Right cardiac atrium (tissue), 5 donors: ENCODE data around the gene UBXN1. TPM values are rescaled to one million over a fixed set of nuclear protein-coding genes. Genes with fewer than 3 reads are reported as not detected.

ENCODE experiments used
- ATAC-seq, 2 donors: fragments of 200-7000 bp; cut with Tn5 transposase; one replicate each; pipeline versions ENCODE4 v1.8.0 to v1.9.1; 2020; ENCODE audit warnings: moderate library complexity in 2 of 2, mild to moderate bottlenecking in 1 of 2
- DNase-seq, 3 donors: peaks; one replicate each; pipeline ENCODE4 v3.0.0-alpha.2; 2020
- H3K27ac ChIP-seq: one replicate; pipeline ENCODE4 v1.5.1; 2013; ENCODE audit warnings: mild to moderate bottlenecking, low read length, control low read depth, moderate library complexity
- H3K27me3 ChIP-seq: one replicate; pipeline ENCODE4 v1.6.1; 2013; ENCODE audit not compliant: control insufficient read depth, insufficient read depth
- H3K4me1 ChIP-seq: one replicate; pipeline ENCODE4 v1.6.1; 2013; ENCODE audit warnings: low read length; ENCODE audit not compliant: control insufficient read depth, insufficient read depth
- H3K4me3 ChIP-seq: one replicate; pipeline ENCODE4 v1.5.1; 2013; ENCODE audit warnings: low read length, control low read depth
- H3K9me3 ChIP-seq: one replicate; pipeline ENCODE4 v1.6.1; 2013; ENCODE audit warnings: low read length; ENCODE audit not compliant: control insufficient read depth
- WGBS: extraction: QIAGEN DNeasy Blood & Tissue Kit; methylation state at CpG from one replicate; pipeline ENCODE4 v1.1.7; 2013; 5-methylcytosine and 5-hydroxymethylcytosine counted together
- intact Hi-C, 4 donors: fragments of 100-400 bp; cut with DNase I; formaldehyde crosslinking; loops; one replicate each; pipeline versions ENCODE4 v1.11.0 to v1.14.0; 2022 to 2023
- polyA plus RNA-seq: library from polyadenylated mRNA; stranded (reverse); fragments of 200-250 nt; gene quantifications from one replicate; pipeline ENCODE4 v1.2.3, GENCODE V29; 2013
- total RNA-seq, 4 donors: library from RNA; stranded (reverse); fragmentation: NEBNext Ultra II Directional; extraction: Animal tissue kit (Norgen Biotek cat#: 25700); gene quantifications; one replicate each; pipeline ENCODE4 v1.2.1, GENCODE V29; 2021
- donor health status: healthy with polysubstance abuse.
- donor health status: DM: no; HTN: yes; CAD: no.
- donor health status: DM: no; HTN: no; CAD: no.
- donor health status: DM: no; HTN: yes; CAD: no; lungs with severe emphysema.
- donor health status: DM: yes; HTN: yes; CAD: no.

The UBXN1 gene
- total and polyA plus RNA-seq, 5 donors: 76.6 to 101 (median 84.5) TPM

DNA sequence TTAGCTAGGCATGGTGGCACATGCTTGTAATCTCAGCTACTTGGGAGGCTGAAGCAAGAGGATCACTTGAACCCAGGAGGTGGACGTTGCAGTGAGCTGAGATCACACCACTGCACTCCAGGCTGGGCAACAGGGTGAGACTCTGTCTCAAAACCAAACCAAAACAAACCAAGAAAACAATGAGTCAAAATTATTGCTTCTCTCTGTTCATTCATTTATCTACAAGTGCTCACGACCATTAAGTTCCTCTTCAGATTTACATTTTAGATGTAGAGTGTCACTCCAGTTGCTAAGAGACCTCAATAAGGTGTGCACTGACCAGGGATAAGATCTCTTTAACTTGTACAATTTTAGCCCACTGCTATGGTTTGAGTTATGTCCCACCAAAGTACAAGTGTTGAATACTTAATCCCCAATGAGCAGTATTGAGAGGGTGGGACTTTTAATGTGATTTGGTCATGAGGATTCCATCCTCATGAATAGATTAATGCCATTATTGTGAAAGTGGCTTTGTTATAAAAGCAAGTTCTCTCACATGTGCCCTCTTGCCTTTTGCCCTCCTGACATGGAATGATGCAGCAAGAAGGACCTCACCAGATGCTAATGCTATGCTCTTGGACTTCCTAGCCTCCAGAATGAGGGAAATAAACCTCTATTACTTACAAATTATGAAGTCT lies 40.6 kb upstream of the UBXN1 start:
- 78% methylated on average over 2 of the region's 2 CpGs for WGBS
- no peaks in the 10 kb centered on the region for H3K27me3 ChIP-seq
- H3K27ac ChIP-seq: no peak overlapping the region
- no peaks in the 10 kb centered on the region for H3K9me3 ChIP-seq
- H3K4me1 ChIP-seq: no peaks in the 10 kb centered on the region
- DNase-seq: no peak
- H3K4me3 ChIP-seq: no peak overlapping the region
- intact Hi-C loops: no loop called here
- no peak for ATAC-seq

GRCh38 chr11:62716816-62717215 lies 37.9 kb upstream of the UBXN1 start:
- WGBS: 87% methylated on average over 11 of the region's 11 CpGs
- Histone ChIP-seq H3K27ac (no peak overlapping the region), H3K4me1 (peaks cover 4% of the 10 kb centered on the region), H3K9me3 (no peaks in the 10 kb centered on the region), H3K4me3 (no peak overlapping the region), H3K27me3 (no peaks in the 10 kb centered on the region)
- ATAC-seq: no peak
- intact Hi-C loops: no loop called here
- DNase-seq: no peak

GRCh38 chr11:62716206-62716605 lies 37.3 kb upstream of the UBXN1 start:
- WGBS: 87% methylated on average over 5 of the region's 5 CpGs
- no peak for ATAC-seq
- no peak overlapping the region for H3K27ac ChIP-seq
- intact Hi-C loops: no loop called here
- no peak for DNase-seq
- H3K9me3 ChIP-seq: no peaks in the 10 kb centered on the region
- H3K27me3 ChIP-seq: no peaks in the 10 kb centered on the region
- peaks cover 4% of the 10 kb centered on the region for H3K4me1 ChIP-seq
- H3K4me3 ChIP-seq: no peak overlapping the region

DNA sequence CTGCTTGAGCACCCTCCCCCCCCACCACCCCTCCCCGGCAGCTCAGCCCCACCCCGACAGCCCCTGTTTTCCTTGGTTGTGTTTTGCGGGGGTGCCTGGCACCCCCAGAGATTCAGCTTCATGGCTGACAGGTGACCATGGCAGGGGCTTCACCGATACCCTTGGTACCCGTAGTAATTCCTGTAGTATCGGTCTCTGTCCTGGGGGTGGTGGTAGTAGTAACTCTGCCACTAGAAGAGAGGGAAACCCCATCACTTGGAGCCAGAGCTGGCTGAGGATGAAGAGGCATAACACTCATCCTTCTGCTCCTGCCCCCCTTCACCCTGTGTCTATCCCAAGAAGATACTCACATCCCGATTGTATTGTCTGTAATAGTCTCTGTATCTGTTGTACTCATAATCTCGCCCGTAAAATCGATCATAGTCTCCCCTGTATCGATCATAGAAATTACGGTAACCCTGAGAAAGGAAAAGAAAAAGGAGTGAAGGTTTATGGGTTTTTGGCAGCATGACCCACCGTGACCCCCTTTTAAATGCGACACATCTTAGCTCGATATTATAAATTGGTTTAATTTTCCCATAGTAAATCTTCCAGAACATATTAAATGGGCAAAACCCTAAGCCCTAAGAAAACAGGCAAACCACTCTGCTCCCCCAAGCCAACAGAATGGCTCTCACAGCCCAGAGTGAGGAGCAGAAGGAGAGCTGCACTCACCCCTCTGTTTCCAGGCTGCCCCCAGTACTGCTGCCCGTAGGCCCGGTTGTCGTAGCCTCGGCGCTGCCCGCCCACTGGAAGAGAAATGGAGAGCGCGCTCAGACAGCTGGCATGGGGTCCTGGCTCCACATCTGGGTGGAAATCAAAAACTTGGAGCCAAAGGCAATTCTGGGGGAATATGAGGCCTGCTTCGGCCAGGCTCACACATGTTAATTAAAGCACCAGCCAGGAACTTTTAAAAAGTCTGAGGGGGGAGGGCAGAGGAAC lies 36.6 kb upstream of the UBXN1 start:
- intact Hi-C loops: no loop called here
- no peak for ATAC-seq
- H3K27me3 ChIP-seq: no peaks in the 10 kb centered on the region
- no peaks in the 10 kb centered on the region for H3K9me3 ChIP-seq
- H3K4me3 ChIP-seq: no peak overlapping the region
- H3K27ac ChIP-seq: no peak overlapping the region
- H3K4me1 ChIP-seq: peaks cover 4% of the 10 kb centered on the region
- no peak for DNase-seq
- WGBS: 89% methylated on average over 24 of the region's 24 CpGs

DNA sequence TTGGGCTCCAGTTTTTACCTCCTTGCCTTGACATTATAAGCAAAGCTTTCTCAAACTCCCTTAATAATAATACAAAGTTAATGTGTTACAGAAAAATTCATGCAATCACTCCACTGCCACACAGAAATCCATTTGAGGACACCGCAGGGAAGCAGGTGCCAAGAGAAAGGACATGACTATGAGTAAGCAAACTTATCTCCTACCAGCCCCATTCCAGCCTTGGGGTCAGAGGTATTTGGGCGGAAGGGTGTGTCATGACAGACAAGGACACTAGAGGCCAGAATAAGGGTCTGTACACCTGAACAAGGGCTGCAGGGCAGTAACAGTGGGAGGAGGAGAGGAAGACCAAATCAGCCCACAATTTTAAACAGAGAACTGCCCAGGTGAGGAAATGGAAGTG lies 34.5 kb upstream of the UBXN1 start:
- WGBS: 66% methylated on average over 2 of the region's 2 CpGs
- H3K4me1 ChIP-seq: peaks cover 13% of the 10 kb centered on the region
- H3K27ac ChIP-seq: peak overlapping the region; percentile 80
- intact Hi-C loops: no loop called here
- no peak for ATAC-seq
- H3K27me3 ChIP-seq: no peaks in the 10 kb centered on the region
- H3K9me3 ChIP-seq: no peaks in the 10 kb centered on the region
- no peak for DNase-seq
- H3K4me3 ChIP-seq: no peak overlapping the region

DNA sequence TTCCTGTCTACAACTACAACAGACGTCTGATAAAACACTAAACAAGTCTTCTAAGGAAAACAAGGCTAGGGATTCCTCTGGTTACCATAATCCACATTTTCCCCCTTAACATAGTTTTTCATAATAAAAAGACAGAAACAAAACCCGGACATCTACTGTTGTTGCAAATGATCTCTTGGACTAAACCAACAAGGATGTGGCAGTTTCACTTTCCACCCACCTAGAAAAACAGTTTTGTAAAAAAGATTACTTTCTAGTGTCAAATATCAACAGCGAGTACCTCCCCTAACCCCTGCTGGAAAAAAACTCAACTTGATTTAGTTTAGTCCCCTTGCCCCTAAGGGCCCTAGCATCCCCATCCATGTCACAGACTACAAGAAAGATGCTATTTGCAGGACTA lies 34.0 kb upstream of the UBXN1 start:
- WGBS: 58% methylated on average over 3 of the region's 3 CpGs
- no peak for ATAC-seq
- no peak overlapping the region for H3K4me3 ChIP-seq
- no peak overlapping the region for H3K27ac ChIP-seq
- H3K27me3 ChIP-seq: no peaks in the 10 kb centered on the region
- H3K4me1 ChIP-seq: peaks cover 13% of the 10 kb centered on the region
- H3K9me3 ChIP-seq: no peaks in the 10 kb centered on the region
- DNase-seq: no peak
- intact Hi-C loops: no loop called here

- Histone ChIP-seq H3K9me3 (no peaks in the 10 kb centered on the region), H3K4me1 (peaks cover 13% of the 10 kb centered on the region), H3K27me3 (no peaks in the 10 kb centered on the region), H3K27ac (no peak overlapping the region), H3K4me3 (no peak overlapping the region)
- 83% methylated on average over 6 of the region's 6 CpGs for WGBS
- intact Hi-C loops: no loop called here
- DNase-seq (no peak), ATAC-seq (no peak)
Observed at GRCh38 chr11:62712276-62712812, 33.5 kb upstream of the UBXN1 start.

- Histone ChIP-seq H3K27me3 (no peaks in the 10 kb centered on the region), H3K4me3 (peak overlapping the region; percentile 65), H3K27ac (peak overlapping the region; percentile 98), H3K9me3 (no peaks in the 10 kb centered on the region), H3K4me1 (peaks cover 19% of the 10 kb centered on the region)
- WGBS: 60% methylated on average over 7 of the region's 7 CpGs
- DNase-seq (peak in 1 of 3 donors; percentile 63), ATAC-seq (peak in 1 of 2 donors; percentile 0)
- intact Hi-C loops: no loop called here
Observed at GRCh38 chr11:62710001-62710345, 31.1 kb upstream of the UBXN1 start.

- WGBS: under 1% methylated on average over 47 of the region's 47 CpGs
- H3K9me3 ChIP-seq: no peaks in the 10 kb centered on the region
- intact Hi-C loops: no loop called here
- H3K4me1 ChIP-seq: peaks cover 19% of the 10 kb centered on the region
- DNase-seq (peak; percentile 98 to 99 (median 99)), ATAC-seq (peak; percentile 87 to 89)
- no peaks in the 10 kb centered on the region for H3K27me3 ChIP-seq
- peak overlapping the region; percentile 65 for H3K4me3 ChIP-seq
- peak overlapping the region; percentile 100 for H3K27ac ChIP-seq
Observed at GRCh38 chr11:62709247-62710000, 30.6 kb upstream of the UBXN1 start.

DNA sequence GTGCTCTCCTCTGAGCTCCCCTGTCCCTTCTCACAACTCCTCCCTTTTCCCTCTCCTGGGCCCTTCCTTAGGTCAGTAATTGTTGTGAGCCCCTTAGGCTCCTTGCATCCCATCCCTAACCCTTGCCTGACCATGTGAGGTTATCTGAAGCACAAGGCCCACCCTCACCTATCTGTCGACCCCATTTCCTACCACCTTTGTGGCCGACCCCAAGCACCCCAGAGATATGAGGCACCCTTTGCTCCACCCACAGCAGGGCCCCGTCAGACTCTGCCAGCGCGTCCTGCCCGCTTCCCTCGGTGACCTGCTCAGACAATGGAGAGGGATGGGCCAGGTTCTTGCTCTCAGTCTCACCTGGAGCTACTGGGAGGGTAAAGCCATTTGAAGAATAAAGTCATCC lies 29.9 kb upstream of the UBXN1 start:
- Histone ChIP-seq H3K4me3 (peak overlapping the region; percentile 65), H3K27ac (peak overlapping the region; percentile 100), H3K27me3 (no peaks in the 10 kb centered on the region), H3K4me1 (peaks cover 19% of the 10 kb centered on the region), H3K9me3 (no peaks in the 10 kb centered on the region)
- WGBS: 5% methylated on average over 7 of the region's 7 CpGs
- peak in 1 of 3 donors; percentile 58 for DNase-seq
- intact Hi-C loops: no loop called here
- peak in 1 of 2 donors; percentile 2 for ATAC-seq
